Heart right ventricle (tissue), 16 donors: ENCODE measurements around the gene IQCF6. TPM values are rescaled to one million over a fixed set of nuclear protein-coding genes. Genes with fewer than 3 reads are reported as not detected.

Experiments used
- ATAC-seq, 8 donors: fragments of 200-7000 bp; cut with Tn5 transposase; one replicate each; pipeline ENCODE4 v1.9.1; 2020; ENCODE audit warnings: mild to moderate bottlenecking in 8 of 8, moderate library complexity in 8 of 8, moderate number of reproducible peaks in 1 of 8
- DNase-seq, 2 donors: peaks; one replicate each; pipeline ENCODE4 v3.0.0-alpha.2; 2020
- H3K27ac ChIP-seq, 10 donors: fragments of 200-600 bp; sonication (generic) in 2 of 10; one replicate each; pipeline versions ENCODE4 v1.5.0 to v1.8.0; 2020 to 2022; ENCODE audit warnings: mild to moderate bottlenecking in 3 of 10
- H3K27me3 ChIP-seq, 7 donors: fragments of 200-600 bp; one replicate each; pipeline ENCODE4 v1.8.0; 2021 to 2022; ENCODE audit warnings: mild to moderate bottlenecking in 2 of 7
- H3K36me3 ChIP-seq, 9 donors: fragments of 200-600 bp; sonication (generic) in 1 of 9; one replicate each; pipeline versions ENCODE4 v1.5.0 to v1.8.0; 2020 to 2022; ENCODE audit warnings: mild to moderate bottlenecking in 2 of 9
- H3K4me1 ChIP-seq, 9 donors: fragments of 200-600 bp; sonication (generic) in 1 of 9; one replicate each; pipeline versions ENCODE4 v1.5.0 to v1.8.0; 2020 to 2022; ENCODE audit warnings: mild to moderate bottlenecking in 4 of 9
- H3K4me3 ChIP-seq, 10 donors: fragments of 200-600 bp; sonication (generic) in 2 of 10; one replicate each; pipeline versions ENCODE4 v1.5.0 to v1.8.0; 2020 to 2022; ENCODE audit warnings: mild to moderate bottlenecking in 7 of 10, moderate library complexity in 2 of 10
- H3K9me3 ChIP-seq, 11 donors: fragments of 200-600 bp in 10 of 11; sonication (generic) in 2 of 11; one replicate each; pipeline versions ENCODE4 v1.5.0 to v1.8.0; 2013 to 2022; ENCODE audit warnings: mild to moderate bottlenecking in 2 of 11, control low read depth in 1 of 11, moderate library complexity in 1 of 11
- CTCF ChIP-seq, 9 donors: fragments of 200-600 bp; sonication (generic) in 2 of 9; IDR thresholded peaks; one replicate each; pipeline versions ENCODE4 v1.5.0 to v1.8.0; 2021 to 2022; ENCODE audit warnings: antibody characterized with exemption in 9 of 9, mild to moderate bottlenecking in 5 of 9, moderate library complexity in 1 of 9
- WGBS, 2 donors: extraction: QIAGEN DNeasy Blood & Tissue Kit; methylation state at CpG; one replicate each; pipeline ENCODE4 v1.1.7; 2013; ENCODE audit warnings: inconsistent platforms in 1 of 2; 5-methylcytosine and 5-hydroxymethylcytosine counted together
- intact Hi-C, 10 donors: fragments of 100-400 bp; cut with DNase I; formaldehyde crosslinking; loops; one replicate each; pipeline versions ENCODE4 v1.11.1 to v1.14.2; 2022
- polyA plus RNA-seq, 2 donors: library from polyadenylated mRNA; stranded (reverse); fragments of 200-250 nt; gene quantifications; one replicate each; pipeline ENCODE4 v1.2.3, GENCODE V29; 2013
- total RNA-seq, 10 donors: library from RNA; stranded (reverse); fragmentation: NEBNext Ultra II Directional in 3 of 10; extraction: Animal tissue kit (Norgen Biotek cat#: 25700) in 3 of 10; gene quantifications; one replicate each; pipeline versions ENCODE4 v1.2.1 to v1.2.4, GENCODE V29; 2021 to 2023
- donor health status: Arrhythmogenic right ventricular cardiomyopathy.
- donor health status: ischemic (EF 13 %, LVEDD 7.1; RV severe dilation, severe dysfunction).
- donor health status: healthy with polysubstance abuse.
- donor health status: DM: no; HTN: yes; CAD: no.
- donor health status: DM: no; HTN: no; CAD: no.
- donor health status: ischemic (EF 25% LVEDD 6.9; RV normal size, moderate dysfunction).
- donor health status: ischemic (EF 25% LVEDD 5.7; RV mildly dilated, moderate dysfunction).
- donor health status: healthy.
- donor health status: DM: yes; HTN: yes; CAD: no.
- donor health status: Ischemic cardiomyopathy.
- donor health status: ischemic (EF 35%, LVEDD 5.7; RV mildly dilated, moderate dysfunction).
- donor health status: nonischemic (EF 11% LVEDD 7.7; RV severe dilation, severe dysfunction).
- donor health status: DM: yes; HTN: yes; CAD: no.
- donor health status: PGD.
- donor health status: ischemic (EF 29% LVEDD 5.4; RV normal size, mild dysfunction).
- donor health status: nonischemic (EF 23%, LVEDD 6.1; RV moderate dilation, normal function).

Gene IQCF6
- total and polyA plus RNA-seq, 12 donors = not detected

GRCh38 chr3:51817375-51817774, 38.3 kb upstream of the IQCF6 start:
- TF ChIP-seq CTCF (IDR thresholded peaks at IDR 0.05) = no peak
- intact Hi-C loops = no loop called here
- ATAC-seq (no peak), DNase-seq (no peak)
- Histone ChIP-seq H3K4me3 (no peak overlapping the region), H3K9me3 (no peaks in the 10 kb centered on the region), H3K4me1 (no peaks in the 10 kb centered on the region), H3K36me3 (no peaks in the 10 kb centered on the region), H3K27me3 (peaks cover 0 to 33% (median 6%) of the 10 kb centered on the region in 7 donors), H3K27ac (no peak overlapping the region)
- 89 to 90% methylated on average over 2 of the region's 2 CpGs for WGBS, 2 donors

GRCh38 chr3:51816723-51817122, 37.7 kb upstream of the IQCF6 start:
- intact Hi-C loops = no loop called here
- no peak overlapping the region for H3K27ac ChIP-seq
- H3K9me3 ChIP-seq = no peaks in the 10 kb centered on the region
- H3K4me3 ChIP-seq = no peak overlapping the region
- H3K4me1 ChIP-seq = no peaks in the 10 kb centered on the region
- TF ChIP-seq CTCF (IDR thresholded peaks at IDR 0.05) = no peak
- H3K27me3 ChIP-seq = peaks cover 0 to 32% (median 6%) of the 10 kb centered on the region in 7 donors
- H3K36me3 ChIP-seq = no peaks in the 10 kb centered on the region
- no peak for DNase-seq
- 86 to 87% methylated on average over 2 of the region's 2 CpGs for WGBS, 2 donors
- no peak for ATAC-seq

GRCh38 chr3:51815614-51816013, 36.6 kb upstream of the IQCF6 start:
- H3K36me3 ChIP-seq = no peaks in the 10 kb centered on the region
- intact Hi-C loops = no loop called here
- ATAC-seq (no peak), DNase-seq (no peak)
- H3K27me3 ChIP-seq = peaks cover 0 to 28% (median 1%) of the 10 kb centered on the region in 7 donors
- no peak overlapping the region for H3K4me3 ChIP-seq
- no peak overlapping the region for H3K27ac ChIP-seq
- H3K9me3 ChIP-seq = no peaks in the 10 kb centered on the region
- H3K4me1 ChIP-seq = no peaks in the 10 kb centered on the region
- TF ChIP-seq CTCF (IDR thresholded peaks at IDR 0.05) = no peak
- WGBS, 2 donors = 53 to 54% methylated on average over 4 of the region's 4 CpGs

GRCh38 chr3:51814034-51814433, 35.0 kb upstream of the IQCF6 start:
- DNase-seq (no peak), ATAC-seq (peak in 1 of 8 donors; percentile 35)
- H3K4me1 ChIP-seq = no peaks in the 10 kb centered on the region
- H3K27ac ChIP-seq = no peak overlapping the region
- no peaks in the 10 kb centered on the region for H3K36me3 ChIP-seq
- peaks cover 0 to 17% (median 0%) of the 10 kb centered on the region in 7 donors for H3K27me3 ChIP-seq
- no peaks in the 10 kb centered on the region for H3K9me3 ChIP-seq
- no peak for TF ChIP-seq CTCF (IDR thresholded peaks at IDR 0.05)
- 88 to 93% methylated on average over 3 of the region's 3 CpGs for WGBS, 2 donors
- intact Hi-C loops = no loop called here
- H3K4me3 ChIP-seq = no peak overlapping the region
